Upper lobe of left lung (tissue), 4 donors: ENCODE results near the gene CCDC106.

Experiments
- CTCF ChIP-seq, 6 experiments: fragments of 450-650 bp in 4 of 6; fragments of 200-600 bp in 2 of 6; sonication (generic) in 2 of 6; IDR thresholded peaks; one replicate each; pipeline ENCODE4 v1.5.1; 2016 to 2019; ENCODE audit warnings: antibody characterized with exemption in 6 of 6
- EP300 ChIP-seq, 4 donors: sonication (generic); formaldehyde crosslinking; IDR thresholded peaks; one replicate each; pipeline ENCODE4 v1.5.1; 2017; ENCODE audit warnings: antibody characterized with exemption in 4 of 4, control low read depth in 2 of 4
- POLR2A ChIP-seq, 4 donors: fragments of 450-650 bp; IDR thresholded peaks; one replicate each; pipeline ENCODE4 v1.5.1; 2016 to 2017; ENCODE audit warnings: antibody characterized with exemption in 4 of 4, mild to moderate bottlenecking in 2 of 4

DNA sequence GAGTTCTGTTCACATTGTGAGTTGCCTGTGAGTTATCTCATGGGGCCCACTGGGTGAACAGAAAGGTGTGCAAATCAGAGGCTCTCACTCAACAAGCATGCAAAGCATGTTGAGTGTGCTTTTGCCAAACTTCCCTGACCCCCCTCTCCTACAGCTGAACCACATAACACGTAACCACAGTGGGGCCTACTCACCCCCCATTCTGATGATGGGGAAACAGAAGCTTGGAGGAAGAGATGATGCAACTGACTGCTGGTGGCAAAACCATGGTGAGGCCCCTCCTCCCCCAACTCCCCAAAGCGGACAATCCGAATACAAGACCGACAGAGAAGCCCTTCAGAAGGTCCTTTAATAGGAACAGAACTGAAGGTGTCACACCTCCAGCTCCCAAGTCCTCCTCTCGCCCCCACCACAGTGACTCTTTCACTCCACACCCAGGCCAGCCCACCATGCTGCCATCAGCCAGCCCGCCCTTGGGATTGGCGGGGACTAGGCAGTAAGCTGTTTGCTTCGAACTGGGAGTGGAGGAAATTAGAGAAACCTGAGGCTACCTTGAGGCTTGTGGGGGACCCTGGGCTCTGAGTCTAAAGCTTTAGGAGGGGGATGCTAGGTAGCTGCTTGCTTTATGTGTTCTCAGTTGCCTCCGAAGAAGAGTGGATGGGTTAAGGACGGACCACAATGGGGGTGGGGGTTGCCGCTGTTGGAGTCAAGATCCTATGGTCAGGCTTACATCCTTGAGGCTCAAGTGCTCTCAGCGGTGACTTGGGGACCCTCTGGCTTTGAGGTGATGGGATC is 27.4 kb upstream of the CCDC106 start:
- no peak for TF ChIP-seq EP300 (IDR thresholded peaks at IDR 0.05)
- TF ChIP-seq CTCF (IDR thresholded peaks at IDR 0.05): no peak
- TF ChIP-seq POLR2A (IDR thresholded peaks at IDR 0.05): peak in 1 of 4 donors; percentile 15
